K562 (cell line): ENCODE measurements around the gene HDHD3. TPM values are rescaled to one million over a fixed set of nuclear protein-coding genes. Genes with fewer than 3 reads are reported as not detected.
"Not testable (repeated sequence)": the region's sequence is repeated elsewhere in the genome, so short reads cannot be mapped to it uniquely, and the experiment has no call there.

ENCODE experiments used
- ATAC-seq: fragments of 200-7000 bp; cut with Tn5 transposase; 3 replicates; pipeline ENCODE4 v1.9.1; 2020; ENCODE audit warnings: moderate library complexity
- BruUV-seq: library from RNA; stranded (reverse); fragments of 400-500 nt; replicated peaks from 2 replicates; lab custom pipeline; 2021; lab: Mats Ljungman, UMichigan
- CTCF ChIA-PET: fragments of 300-600 bp; formaldehyde crosslinking; extraction: SDS; loops from one replicate; lab custom pipeline; 2021; ENCODE audit warnings: low intra/inter-chr PET ratio; lab: Yijun Ruan, JAX
- POLR2A ChIA-PET: fragments of 300-600, 350-650 bp; sonication (Branson Sonifier 250); formaldehyde crosslinking; extraction: SDS; loops from one replicate; lab custom pipeline; 2021; ENCODE audit warnings: antibody characterized with exemption, inconsistent platforms; lab: Yijun Ruan, JAX
- DNase-seq, 4 experiments: peaks; one replicate each; pipeline versions ENCODE4 v3.0.0 to v3.0.0-alpha.2; 2011 to 2018; ENCODE audit warnings: low spot score in 3 of 4, mixed read lengths in 3 of 4; ENCODE audit errors: extremely low read depth in 1 of 4
- FAIRE-seq: peaks from 2 replicates; lab custom pipeline; 2011; peaks lifted over from hg19 to GRCh38; lab: Jason Lieb, UNC
- H2AFZ ChIP-seq: 2 replicates; pipeline ENCODE4 v1.6.0; 2011; ENCODE audit warnings: low read depth, low read length, control low read depth, inconsistent platforms
- H3K27ac ChIP-seq: fragments of 200-600 bp; 3 replicates; pipeline ENCODE4 v1.8.0; 2011; ENCODE audit warnings: low read depth, mild to moderate bottlenecking, control low read depth, inconsistent platforms, low read length, moderate library complexity, mixed read lengths; ENCODE audit errors: extremely low read depth
- H3K27me3 ChIP-seq, 2 experiments: fragments of 300-600 bp in 1 of 2; 2 replicates in 1 of 2; 3 replicates in 1 of 2; pipeline versions ENCODE4 v1.6.0 to v1.8.0; 2011; ENCODE audit warnings: inconsistent platforms in 2 of 2, low read length in 2 of 2, mild to moderate bottlenecking in 1 of 2, mixed read lengths in 1 of 2, moderate library complexity in 1 of 2; ENCODE audit not compliant: control insufficient read depth in 2 of 2, insufficient read depth in 2 of 2
- H3K36me3 ChIP-seq: fragments of 300-600 bp; 3 replicates; pipeline ENCODE4 v1.8.0; 2011; ENCODE audit warnings: mild to moderate bottlenecking, low read length, inconsistent platforms; ENCODE audit not compliant: control insufficient read depth, insufficient read depth
- H3K4me1 ChIP-seq, 2 experiments: fragments of 200-600 bp in 1 of 2; replicated peaks in 1 of 2; 2 replicates in 1 of 2; 3 replicates in 1 of 2; pipeline versions ENCODE4 v1.5.1 to v1.8.0; 2011; ENCODE audit warnings: inconsistent platforms in 2 of 2, low read length in 2 of 2, mild to moderate bottlenecking in 1 of 2, mixed read lengths in 1 of 2, moderate library complexity in 1 of 2; ENCODE audit not compliant: control insufficient read depth in 2 of 2, insufficient read depth in 2 of 2
- H3K4me2 ChIP-seq: 2 replicates; pipeline ENCODE4 v1.6.1; 2011; ENCODE audit warnings: low read length, control low read depth, inconsistent platforms, mixed read lengths; ENCODE audit not compliant: insufficient read depth
- H3K4me3 ChIP-seq: fragments of 200-600 bp; sonication (generic), shearing (Covaris generic); 2 replicates; pipeline ENCODE4 v1.5.1; 2016; ENCODE audit warnings: control low read depth, inconsistent platforms
- H3K79me2 ChIP-seq: fragments of 200-600 bp; 3 replicates; pipeline ENCODE4 v1.8.0; 2011; ENCODE audit warnings: low read length, inconsistent platforms; ENCODE audit not compliant: control insufficient read depth, insufficient read depth
- H3K9ac ChIP-seq, 2 experiments: 2 replicates each; pipeline versions ENCODE4 v1.6.0 to v1.6.1; 2011; ENCODE audit warnings: low read depth in 2 of 2, low read length in 2 of 2, control low read depth in 1 of 2, inconsistent platforms in 1 of 2, mild to moderate bottlenecking in 1 of 2, mixed read lengths in 1 of 2; ENCODE audit not compliant: insufficient read depth in 1 of 2
- H3K9me1 ChIP-seq: one replicate; pipeline ENCODE4 v1.6.0; 2011; ENCODE audit warnings: inconsistent platforms, mild to moderate bottlenecking, low read length, moderate library complexity; ENCODE audit not compliant: control insufficient read depth, insufficient read depth
- H3K9me3 ChIP-seq: replicated peaks from 2 replicates; pipeline ENCODE4 v1.5.1; 2011; ENCODE audit warnings: low read depth, low read length, inconsistent platforms; ENCODE audit not compliant: control insufficient read depth, insufficient read depth
- H4K20me1 ChIP-seq: replicated peaks from 2 replicates; pipeline ENCODE4 v1.6.1; 2011; ENCODE audit warnings: low read length, inconsistent platforms, mixed read lengths; ENCODE audit not compliant: control insufficient read depth, insufficient read depth
- CC2D1A ChIP-seq: fragments of 450-650 bp; IDR thresholded peaks from 2 replicates; pipeline ENCODE4 v1.6.1; 2017; ENCODE audit warnings: mild to moderate bottlenecking
- E2F8 ChIP-seq: fragments of 450-650 bp; IDR thresholded peaks from 2 replicates; pipeline ENCODE4 v1.7.1; 2018; ENCODE audit warnings: mild to moderate bottlenecking, low read depth; ENCODE audit not compliant: partially characterized antibody
- NCOA2 ChIP-seq, 2 experiments: fragments of 450-650 bp; IDR thresholded peaks; 2 replicates each; pipeline ENCODE4 v1.6.1; 2018; ENCODE audit warnings: mild to moderate bottlenecking in 2 of 2, moderate library complexity in 1 of 2; ENCODE audit not compliant: partially characterized antibody in 2 of 2
- STAG1 ChIP-seq: sonication (generic); formaldehyde crosslinking; IDR thresholded peaks from 2 replicates; pipeline ENCODE4 v1.5.0; 2020; ENCODE audit warnings: missing genetic modification reagents, borderline replicate concordance
- WGBS: fragments of 100-300 bp; shearing (Covaris generic); methylation state at CpG from one replicate; pipeline ENCODE4 v1.1.6; 2016; ENCODE audit warnings: low coverage, mixed read lengths; ENCODE audit not compliant: insufficient coverage; ENCODE audit errors: missing lambda C conversion rate; 5-methylcytosine and 5-hydroxymethylcytosine counted together
- in situ Hi-C: fragments of 300-500 bp; cut with MboI; formaldehyde crosslinking; loops from 4 replicates; pipeline ENCODE4 v1.15.0; 2018; ENCODE audit warnings: inconsistent platforms, mixed read lengths
- intact Hi-C: fragments of 100-400 bp; cut with micrococcal nuclease; formaldehyde crosslinking; loops from 2 replicates; pipeline ENCODE4 v1.14.2; 2022
- polyA plus RNA-seq, 8 experiments: library from polyadenylated mRNA; depleted of rRNA in 4 of 8; stranded (reverse) in 5 of 8; unstranded in 3 of 8; fragments of >200 nt; fragmentation: Nextera tagmentation in 2 of 8; fragmentation: Illumina TruSeq in 1 of 8; extraction: Ambion mirVana in 2 of 8; extraction: Trizol in 1 of 8; gene quantifications; 2 replicates each; pipeline versions ENCODE4 v1.2.1 to v1.2.3, GENCODE V29; 2011 to 2014; ENCODE audit warnings: inconsistent platforms in 1 of 8, missing spikeins in 1 of 8
- total RNA-seq, 7 experiments: library from RNA; depleted of rRNA in 6 of 7; stranded (reverse); fragments of >200 nt in 6 of 7; fragmentation: Illumina TruSeq in 2 of 7; extraction: Trizol in 2 of 7; gene quantifications; 2 replicates each; pipeline versions ENCODE4 v1.2.1 to v1.2.3, GENCODE V29; 2011 to 2021; ENCODE audit warnings: low replicate concordance in 1 of 7

HDHD3 gene
- total and polyA plus RNA-seq, 9 of the 15 experiments (the other 6 are each of a cell fraction or from before 2014, with no cell fraction given), result 1.1 to 19.1 (median 10.9) TPM

DNA sequence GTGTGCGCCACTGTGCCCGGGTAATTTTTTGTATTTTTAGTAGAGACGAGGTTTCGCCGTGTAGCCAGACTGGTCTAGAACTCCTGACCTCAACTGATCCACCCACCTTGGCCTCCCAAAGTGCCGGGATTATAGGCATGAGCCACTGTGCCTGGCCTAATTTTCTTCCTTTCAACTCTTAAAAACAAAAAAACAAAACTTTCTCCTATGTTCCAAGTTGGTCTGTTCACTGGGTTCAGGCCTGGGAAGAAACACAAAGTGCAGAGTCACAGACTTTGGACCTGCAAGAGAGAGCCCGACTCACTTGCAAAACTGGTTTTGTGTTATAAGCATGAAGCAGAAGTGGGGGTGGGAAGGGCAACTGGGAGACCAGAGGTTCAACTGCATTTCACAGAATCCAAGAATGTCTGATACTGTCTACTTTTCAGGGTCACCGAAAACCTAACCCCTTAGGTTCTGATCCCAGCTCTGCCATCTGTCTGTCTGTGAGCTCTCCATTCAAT lies 5.2 kb upstream of the HDHD3 start:
- TF ChIP-seq NCOA2 (IDR thresholded peaks at IDR 0.05; ENCODE audit: partially characterized antibody in 2 of 2) (no peak), CC2D1A (no peak), STAG1 (CRISPR knock-in tag) (no peak), E2F8 (no peak)
- TF ChIP-seq, all 486 proteins: peak for 0
- Histone ChIP-seq H3K9ac (no peak overlapping the region), H3K4me3 (no peak overlapping the region), H3K27me3 (no peaks in the 10 kb centered on the region), H3K79me2 (no peaks in the 10 kb centered on the region), H2AFZ (peak overlapping the region; percentile 53), H3K9me1 (peaks cover 3% of the 10 kb centered on the region), H3K4me2 (no peak overlapping the region), H3K36me3 (no peaks in the 10 kb centered on the region; the same call in 2 of the 3 replicates), H3K27ac (no peak overlapping the region), H4K20me1 (no peaks in the 10 kb centered on the region), H3K4me1 (peaks cover 14 to 19% of the 10 kb centered on the region in 2 experiments; a peak in 4 of 5 replicates), H3K9me3 (no peaks in the 10 kb centered on the region)
- intact Hi-C loops, result no loop called here
- FAIRE-seq (no peak), DNase-seq (no peak), ATAC-seq (no peak)
- in situ Hi-C loops, result no loop called here
- ChIA-PET CTCF (no interaction called here), POLR2A (no interaction called here)
- BruUV-seq, result no TSS peak
- WGBS, result 74% methylated on average over 8 of the region's 8 CpGs

- H3K4me2 ChIP-seq, BruUV-seq, FAIRE-seq, ATAC-seq, in situ Hi-C loops, POLR2A ChIA-PET, H3K27me3 ChIP-seq, H3K79me2 ChIP-seq, H2AFZ ChIP-seq, H4K20me1 ChIP-seq, H3K9me1 ChIP-seq, DNase-seq, H3K9me3 ChIP-seq, H3K4me3 ChIP-seq, H3K9ac ChIP-seq, CTCF ChIA-PET, H3K27ac ChIP-seq, H3K36me3 ChIP-seq, intact Hi-C loops: not testable (repeated sequence)
- WGBS, result 75% methylated on average over 6 of the region's 7 CpGs
- peaks cover 18 to 19% of the 10 kb centered on the region in 2 experiments; a peak in 4 of 5 replicates for H3K4me1 ChIP-seq
Measured at GRCh38 chr9:113381441-113381840, 4.7 kb upstream of the HDHD3 start.
